CD4-positive, alpha-beta memory T cell (primary cell): ENCODE results near the gene SSH2. TPM values are rescaled to one million over a fixed set of nuclear protein-coding genes. Genes with fewer than 3 reads are reported as not detected.
"Not testable (repeated sequence)": the region's sequence is repeated elsewhere in the genome, so short reads cannot be mapped to it uniquely, and the experiment has no call there.

ENCODE experiments used
- CTCF ChIA-PET: fragments of 350-600 bp; sonication (Branson Sonifier 250); formaldehyde crosslinking; loops from one replicate; lab custom pipeline; 2021; ENCODE audit warnings: inconsistent platforms; ENCODE audit not compliant: partially characterized antibody; lab: Charles Lee
- POLR2A ChIA-PET: fragments of 350-600 bp; sonication (Branson Sonifier 250); formaldehyde crosslinking; loops from one replicate; lab custom pipeline; 2021; ENCODE audit not compliant: partially characterized antibody; lab: Charles Lee
- DNase-seq, 5 donors: peaks; one replicate each; pipeline versions ENCODE4 v3.0.0 to v3.0.0-alpha.2; 2020 to 2022; ENCODE audit warnings: mixed read lengths in 1 of 5
- H3K27ac ChIP-seq: one replicate; pipeline ENCODE4 v1.7.0; 2013; ENCODE audit warnings: low read depth, low read length
- H3K27me3 ChIP-seq: 2 replicates; pipeline ENCODE4 v1.7.0; 2013; ENCODE audit warnings: mild to moderate bottlenecking, low read length, moderate library complexity; ENCODE audit not compliant: insufficient read depth
- H3K36me3 ChIP-seq: 2 replicates; pipeline ENCODE4 v1.7.0; 2013; ENCODE audit warnings: mild to moderate bottlenecking, low read length, moderate library complexity; ENCODE audit not compliant: insufficient read depth
- H3K4me1 ChIP-seq: 2 replicates; pipeline ENCODE4 v1.7.0; 2013; ENCODE audit warnings: mild to moderate bottlenecking, low read length, moderate library complexity; ENCODE audit not compliant: insufficient read depth
- H3K4me3 ChIP-seq, 2 donors: one replicate each; pipeline ENCODE4 v1.7.0; 2013; ENCODE audit warnings: low read length in 2 of 2, mild to moderate bottlenecking in 1 of 2
- H3K9me3 ChIP-seq, 2 donors: one replicate each; pipeline ENCODE4 v1.7.0; 2013; ENCODE audit warnings: low read length in 2 of 2, control low read depth in 1 of 2; ENCODE audit not compliant: control insufficient read depth in 1 of 2
- H3K27ac Mint-ChIP-seq, 7 donors: one replicate each; pipeline ENCODE4 v1.8.0; 2020 to 2021; ENCODE audit warnings: mixed read lengths in 7 of 7, mild to moderate bottlenecking in 6 of 7, inconsistent platforms in 3 of 7, moderate library complexity in 3 of 7
- H3K27me3 Mint-ChIP-seq, 2 donors: one replicate each; pipeline ENCODE4 v1.8.0; 2020 to 2021; ENCODE audit warnings: mixed read lengths in 2 of 2
- H3K36me3 Mint-ChIP-seq, 2 donors: one replicate each; pipeline ENCODE4 v1.8.0; 2020 to 2021; ENCODE audit warnings: mixed read lengths in 2 of 2, inconsistent platforms in 1 of 2, mild to moderate bottlenecking in 1 of 2
- H3K4me1 Mint-ChIP-seq, 4 donors: one replicate each; pipeline ENCODE4 v1.8.0; 2020 to 2021; ENCODE audit warnings: mixed read lengths in 4 of 4, mild to moderate bottlenecking in 1 of 4
- H3K4me3 Mint-ChIP-seq, 8 donors: one replicate each; pipeline ENCODE4 v1.8.0; 2020 to 2021; ENCODE audit warnings: mixed read lengths in 8 of 8, mild to moderate bottlenecking in 7 of 8, moderate library complexity in 6 of 8, inconsistent platforms in 3 of 8
- H3K9me3 Mint-ChIP-seq, 8 donors: one replicate each; pipeline ENCODE4 v1.8.0; 2020 to 2021; ENCODE audit warnings: mixed read lengths in 8 of 8, mild to moderate bottlenecking in 5 of 8, inconsistent platforms in 3 of 8, moderate library complexity in 1 of 8
- intact Hi-C: fragments of 100-400 bp; cut with micrococcal nuclease; formaldehyde crosslinking; loops from one replicate; pipeline ENCODE4 v1.15.1; 2023
- polyA plus RNA-seq, 2 donors: library from polyadenylated mRNA; unstranded; fragments of 300-500 nt; fragmentation: Illumina TruSeq; gene quantifications; one replicate each; pipeline ENCODE4 v1.2.3, GENCODE V29; 2021
- total RNA-seq, 2 experiments: library from RNA; stranded (reverse); gene quantifications; one replicate each; pipeline ENCODE4 v1.2.3, GENCODE V29; 2021

SSH2 gene
- total and polyA plus RNA-seq, 4 experiments from 2014 or later = 13.5 to 70.4 (median 54.2) TPM

DNA sequence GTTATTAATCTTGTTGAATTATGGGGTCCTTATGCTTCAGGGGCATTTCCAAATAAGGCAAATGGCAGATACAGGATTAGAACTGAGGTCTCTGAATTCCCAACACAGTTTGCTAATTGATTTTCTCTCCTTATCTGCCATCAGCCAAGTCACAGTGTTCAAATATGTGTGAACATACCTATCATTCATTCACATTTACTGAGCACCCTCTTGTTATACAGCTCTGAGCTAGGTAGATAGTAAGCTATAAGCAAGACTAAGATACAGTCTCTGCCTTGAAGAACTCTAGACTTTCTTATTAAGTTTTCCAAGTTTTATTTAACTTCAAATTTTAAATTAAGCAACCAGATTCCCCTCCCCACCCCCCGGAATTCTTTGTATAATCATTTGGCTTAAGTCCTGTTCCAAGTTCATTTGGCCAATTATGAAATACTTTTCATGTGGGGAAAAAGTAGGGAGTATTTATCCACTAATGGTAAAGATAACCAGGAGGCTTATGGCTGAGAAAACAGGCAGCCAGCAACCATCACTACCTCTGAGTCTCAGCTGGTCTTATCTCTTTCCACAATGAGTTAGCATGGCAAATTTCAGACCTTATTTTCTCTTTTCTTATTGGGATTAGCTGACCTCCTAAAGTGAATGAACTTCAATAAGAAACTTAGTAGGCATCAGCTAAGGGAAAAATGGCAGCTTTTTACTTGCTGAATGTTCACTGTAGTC, 275.9 kb downstream of the SSH2 start:
- H3K27ac ChIP-seq = no peak overlapping the region
- H3K4me1 Mint-ChIP-seq = peaks cover 0 to 4% (median 2%) of the 10 kb centered on the region in 4 donors
- DNase-seq = no peak
- peaks cover 28 to 58% of the 10 kb centered on the region in 2 donors for H3K36me3 Mint-ChIP-seq
- intact Hi-C loops = no loop called here
- ChIA-PET CTCF (interaction anchor here (0.7 to 3.3 kb wide), 10 partner anchors 9 to 125 kb away, joined by 3 to 10 read pairs (median 4); no protein-coding TSS in a partner anchor), POLR2A (interaction anchor here (1.0 to 1.4 kb wide), 2 partner anchors 11 to 38 kb away, joined by 3 read pairs; no protein-coding TSS in a partner anchor)
- H3K4me1 ChIP-seq = peaks cover 2% of the 10 kb centered on the region
- H3K4me3 ChIP-seq = no peak overlapping the region
- H3K4me3 Mint-ChIP-seq = no peak overlapping the region
- H3K27ac Mint-ChIP-seq = peak overlapping the region in 3 of 7 donors; percentile 15 to 68 (median 37)
- H3K27me3 Mint-ChIP-seq = no peaks in the 10 kb centered on the region
- no peaks in the 10 kb centered on the region for H3K27me3 ChIP-seq
- H3K9me3 Mint-ChIP-seq = no peaks in the 10 kb centered on the region
- H3K36me3 ChIP-seq = peaks cover 25% of the 10 kb centered on the region
- no peaks in the 10 kb centered on the region for H3K9me3 ChIP-seq

DNA sequence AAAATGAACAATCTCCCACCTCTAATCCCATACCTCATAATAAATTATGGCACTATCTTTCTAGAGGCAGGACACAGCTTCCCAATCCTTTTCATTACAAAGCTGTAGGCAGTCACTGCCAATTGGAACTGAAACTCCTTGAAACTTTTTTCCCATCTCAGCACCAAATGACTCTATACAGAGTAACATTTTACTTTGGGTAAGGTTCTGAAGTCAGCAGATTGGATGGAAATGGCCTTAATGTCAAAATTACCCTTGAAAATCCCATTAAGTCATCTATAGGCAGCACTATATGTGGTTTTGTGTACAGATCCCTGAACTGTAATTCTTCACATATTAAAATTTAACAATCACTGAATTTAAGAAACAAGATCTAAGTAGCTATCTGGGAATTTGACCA, 277.1 kb downstream of the SSH2 start:
- Mint-ChIP-seq H3K36me3 (peaks cover 31 to 62% of the 10 kb centered on the region in 2 donors), H3K27me3 (no peaks in the 10 kb centered on the region), H3K27ac (peak overlapping the region in 1 of 7 donors; percentile 10), H3K4me3 (no peak overlapping the region), H3K4me1 (peaks cover 0 to 3% (median 0%) of the 10 kb centered on the region in 4 donors), H3K9me3 (no peaks in the 10 kb centered on the region)
- no peak overlapping the region for H3K27ac ChIP-seq
- intact Hi-C loops = no loop called here
- no peaks in the 10 kb centered on the region for H3K27me3 ChIP-seq
- POLR2A ChIA-PET = interaction anchor here (1.2 to 1.4 kb wide), 2 partner anchors 10 to 35 kb away, joined by 3 read pairs; no protein-coding TSS in a partner anchor
- H3K36me3 ChIP-seq = peaks cover 32% of the 10 kb centered on the region
- H3K4me1 ChIP-seq = no peaks in the 10 kb centered on the region
- no peak overlapping the region for H3K4me3 ChIP-seq
- DNase-seq = no peak
- H3K9me3 ChIP-seq = no peaks in the 10 kb centered on the region
- CTCF ChIA-PET = interaction anchor here (0.9 to 1.3 kb wide), 5 partner anchors 35 to 126 kb away, joined by 3 to 5 read pairs (median 3); no protein-coding TSS in a partner anchor

DNA sequence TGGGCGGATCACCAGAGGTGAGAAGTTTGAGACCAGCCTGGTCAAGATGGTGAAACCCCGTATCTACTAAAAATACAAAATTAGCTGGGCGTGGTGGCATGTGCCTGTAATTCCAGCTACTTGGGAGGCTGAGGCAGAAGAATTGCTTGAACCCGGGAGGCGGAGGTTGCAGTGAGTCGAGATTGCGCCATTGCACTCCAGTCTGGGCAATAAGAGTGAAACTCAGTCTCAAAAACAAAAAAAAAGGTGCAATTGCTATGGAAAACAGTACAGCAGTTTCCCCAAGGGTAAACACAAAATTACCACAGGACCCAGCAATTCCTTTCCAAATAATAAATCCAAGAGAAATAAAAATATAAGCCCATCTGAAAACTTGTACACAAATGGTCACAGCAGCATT, 278.1 kb downstream of the SSH2 start:
- H3K9me3 Mint-ChIP-seq, DNase-seq, H3K27me3 Mint-ChIP-seq, H3K4me1 ChIP-seq, H3K9me3 ChIP-seq, H3K4me3 Mint-ChIP-seq, H3K27me3 ChIP-seq, H3K4me1 Mint-ChIP-seq, H3K27ac ChIP-seq, intact Hi-C loops, H3K27ac Mint-ChIP-seq, H3K4me3 ChIP-seq: not testable (repeated sequence)
- ChIA-PET CTCF (interaction anchor here (0.7 to 1.2 kb wide), 3 partner anchors 14 to 282 kb away, joined by 3 read pairs; no protein-coding TSS in a partner anchor), POLR2A (interaction anchor here (1.0 to 1.2 kb wide), 2 partner anchors 9 to 34 kb away, joined by 3 to 4 read pairs; no protein-coding TSS in a partner anchor)
- H3K36me3 Mint-ChIP-seq = peaks cover 34 to 63% of the 10 kb centered on the region in 2 donors
- peaks cover 35% of the 10 kb centered on the region for H3K36me3 ChIP-seq

DNA sequence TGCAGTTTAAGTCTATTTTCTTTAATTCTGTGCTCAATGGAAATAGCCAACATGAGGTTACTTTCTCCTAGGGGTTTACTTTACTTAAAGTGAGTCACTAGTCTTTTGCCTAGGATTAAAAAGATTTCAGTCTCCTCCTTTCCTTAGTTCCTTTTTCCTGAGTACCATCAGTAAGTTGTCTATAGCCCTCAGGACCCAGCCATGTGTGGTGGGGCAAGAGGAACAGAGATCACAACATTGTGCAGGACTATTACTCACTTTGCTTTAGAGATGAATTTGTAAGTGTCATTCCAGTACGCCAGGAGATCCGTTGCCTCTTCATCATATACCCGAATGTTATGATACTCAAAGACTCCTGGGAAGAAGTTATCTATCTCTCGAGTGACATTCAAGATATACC, 279.6 kb downstream of the SSH2 start:
- ChIA-PET CTCF (no interaction called here), POLR2A (no interaction called here)
- Histone ChIP-seq H3K27me3 (no peaks in the 10 kb centered on the region), H3K4me3 (no peak overlapping the region), H3K9me3 (no peaks in the 10 kb centered on the region), H3K27ac (no peak overlapping the region), H3K4me1 (no peaks in the 10 kb centered on the region), H3K36me3 (peaks cover 39% of the 10 kb centered on the region)
- H3K4me3 Mint-ChIP-seq = no peak overlapping the region
- H3K27ac Mint-ChIP-seq = peak overlapping the region in 4 of 7 donors; percentile 9 to 74 (median 64)
- H3K27me3 Mint-ChIP-seq = no peaks in the 10 kb centered on the region
- intact Hi-C loops = no loop called here
- H3K9me3 Mint-ChIP-seq = no peaks in the 10 kb centered on the region
- peaks cover 25 to 57% of the 10 kb centered on the region in 2 donors for H3K36me3 Mint-ChIP-seq
- DNase-seq = no peak
- H3K4me1 Mint-ChIP-seq = peaks cover 0 to 2% (median 0%) of the 10 kb centered on the region in 4 donors

DNA sequence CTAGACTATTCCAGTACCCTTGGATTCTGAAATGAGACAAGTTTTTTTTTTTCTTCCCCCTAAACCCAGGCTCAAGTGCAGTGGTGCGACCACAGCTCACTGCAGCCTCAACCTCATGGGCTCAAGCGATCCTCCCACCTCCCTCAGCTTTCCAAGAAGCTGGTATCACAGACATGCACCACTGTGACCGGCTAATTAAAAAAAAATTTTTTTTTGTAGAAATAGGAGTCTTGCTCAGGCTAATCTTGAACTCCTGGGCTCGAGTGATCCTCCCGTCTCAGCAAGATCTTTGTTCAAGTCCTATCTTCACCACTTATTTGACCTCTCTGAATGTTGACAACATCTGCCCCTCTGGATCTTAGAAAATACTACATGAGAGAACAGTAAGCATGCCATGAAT, 280.7 kb downstream of the SSH2 start:
- no peaks in the 10 kb centered on the region for H3K9me3 ChIP-seq
- H3K4me1 ChIP-seq = no peaks in the 10 kb centered on the region
- H3K4me3 ChIP-seq = no peak overlapping the region
- intact Hi-C loops = no loop called here
- Mint-ChIP-seq H3K4me1 (peaks cover 0 to 4% (median under 1%) of the 10 kb centered on the region in 4 donors), H3K36me3 (peaks cover 31 to 57% of the 10 kb centered on the region in 2 donors), H3K4me3 (no peak overlapping the region), H3K27me3 (no peaks in the 10 kb centered on the region), H3K9me3 (no peaks in the 10 kb centered on the region), H3K27ac (peak overlapping the region in 4 of 7 donors; percentile 49 to 79 (median 64))
- H3K27ac ChIP-seq = no peak overlapping the region
- no peaks in the 10 kb centered on the region for H3K27me3 ChIP-seq
- ChIA-PET POLR2A (interaction anchor here (0.6 kb wide), 1 partner anchor 57 kb away, joined by 3 read pairs; no protein-coding TSS in a partner anchor), CTCF (interaction anchor here (1.6 kb wide), 1 partner anchor 32 kb away, joined by 3 read pairs; no protein-coding TSS in a partner anchor)
- peaks cover 32% of the 10 kb centered on the region for H3K36me3 ChIP-seq
- DNase-seq = no peak

DNA sequence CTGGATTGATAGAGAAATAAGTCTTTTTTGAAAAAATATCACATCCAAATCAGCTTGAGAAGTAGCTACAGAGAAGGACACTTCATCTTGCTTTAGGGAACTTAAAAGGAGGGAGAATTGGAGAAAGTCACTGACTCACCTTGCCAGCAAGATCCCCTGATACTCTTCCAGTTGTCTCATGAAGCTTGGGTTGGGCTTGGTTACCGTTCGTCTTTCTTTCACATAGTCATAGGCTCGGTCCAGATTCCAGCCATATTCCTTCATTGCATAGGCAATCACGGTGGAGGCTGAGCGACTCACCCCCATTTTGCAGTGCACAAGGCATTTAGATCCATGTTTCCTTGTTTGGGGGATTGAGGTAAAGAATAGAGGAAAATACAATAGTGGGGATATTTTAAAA, 282.0 kb downstream of the SSH2 start:
- no peak overlapping the region for H3K27ac ChIP-seq
- no peaks in the 10 kb centered on the region for H3K4me1 ChIP-seq
- H3K36me3 Mint-ChIP-seq = peaks cover 31 to 56% of the 10 kb centered on the region in 2 donors
- intact Hi-C loops = no loop called here
- POLR2A ChIA-PET = interaction anchor here (0.7 kb wide), 1 partner anchor 22 kb away, joined by 3 read pairs; no protein-coding TSS in a partner anchor
- H3K9me3 ChIP-seq = no peaks in the 10 kb centered on the region
- peaks cover 0 to 7% (median 2%) of the 10 kb centered on the region in 4 donors for H3K4me1 Mint-ChIP-seq
- H3K9me3 Mint-ChIP-seq = no peaks in the 10 kb centered on the region
- no peak overlapping the region for H3K4me3 ChIP-seq
- no peaks in the 10 kb centered on the region for H3K27me3 ChIP-seq
- CTCF ChIA-PET = interaction anchor here (1.1 to 1.6 kb wide), 3 partner anchors 31 to 131 kb away, joined by 3 to 4 read pairs (median 3); no protein-coding TSS in a partner anchor
- no peaks in the 10 kb centered on the region for H3K27me3 Mint-ChIP-seq
- H3K27ac Mint-ChIP-seq = peak overlapping the region in 1 of 7 donors; percentile 46
- H3K36me3 ChIP-seq = peaks cover 31% of the 10 kb centered on the region
- no peak for DNase-seq
- H3K4me3 Mint-ChIP-seq = no peak overlapping the region

DNA sequence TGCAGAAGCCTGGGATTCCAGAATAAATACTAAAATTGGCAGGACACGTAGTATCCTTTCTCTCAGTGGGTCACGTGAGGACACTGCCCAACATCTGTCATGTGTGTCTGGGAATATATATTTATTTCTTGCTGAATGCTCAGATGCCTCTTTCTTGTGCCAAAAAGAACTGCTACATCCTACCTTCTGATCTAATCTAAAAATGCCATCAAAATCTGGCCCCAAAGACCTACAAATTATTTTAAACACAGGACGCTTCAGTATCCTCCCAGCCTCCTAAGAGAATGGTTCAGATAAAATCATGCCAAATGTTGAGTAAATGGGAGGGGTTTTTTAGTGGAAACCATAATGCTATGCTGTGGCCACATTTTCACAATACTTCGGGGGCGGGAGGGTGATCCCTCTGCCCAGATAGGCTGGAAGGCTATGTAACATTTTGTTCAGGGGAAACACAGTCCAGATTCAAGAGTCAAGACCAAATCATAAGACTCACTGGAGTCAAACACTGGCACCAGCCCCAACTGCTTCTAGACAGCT, 284.4 kb downstream of the SSH2 start:
- Histone ChIP-seq H3K36me3 (peaks cover 28% of the 10 kb centered on the region), H3K9me3 (no peaks in the 10 kb centered on the region), H3K27me3 (no peaks in the 10 kb centered on the region), H3K4me3 (no peak overlapping the region), H3K4me1 (no peaks in the 10 kb centered on the region), H3K27ac (no peak overlapping the region)
- H3K36me3 Mint-ChIP-seq = peaks cover 31 to 51% of the 10 kb centered on the region in 2 donors
- H3K27ac Mint-ChIP-seq = peak overlapping the region in 4 of 7 donors; percentile 42 to 70 (median 62)
- peaks cover 0 to 11% (median 7%) of the 10 kb centered on the region in 4 donors for H3K4me1 Mint-ChIP-seq
- no peaks in the 10 kb centered on the region for H3K27me3 Mint-ChIP-seq
- POLR2A ChIA-PET = no interaction called here
- DNase-seq = no peak
- no peak overlapping the region for H3K4me3 Mint-ChIP-seq
- CTCF ChIA-PET = interaction anchor here (0.7 kb wide), 1 partner anchor 134 kb away, joined by 3 read pairs; no protein-coding TSS in a partner anchor
- intact Hi-C loops = no loop called here
- H3K9me3 Mint-ChIP-seq = no peaks in the 10 kb centered on the region
